HG03439 (cell line): ENCODE results near the gene RARA.

Experiments used
- ATAC-seq: cut with Tn5 transposase; IDR thresholded peaks from one replicate; pipeline ENCODE4 v1.9.1; 2021; ENCODE audit warnings: mild to moderate bottlenecking, moderate library complexity; ENCODE audit not compliant: unreplicated experiment

RARA gene

GRCh38 chr17:40345161-40345993, 36.4 kb downstream of the RARA start:
- no peak for ATAC-seq

GRCh38 chr17:40345994-40346764, 37.2 kb downstream of the RARA start:
- ATAC-seq: no peak

GRCh38 chr17:40346765-40347158, 37.8 kb downstream of the RARA start:
- no peak for ATAC-seq

- no peak for ATAC-seq
Observed at GRCh38 chr17:40347319-40348135, 38.5 kb downstream of the RARA start.

- no peak for ATAC-seq
Observed at GRCh38 chr17:40348136-40348504, 39.1 kb downstream of the RARA start.

- ATAC-seq: no peak
Observed at GRCh38 chr17:40348562-40349476, 39.8 kb downstream of the RARA start.

GRCh38 chr17:40349477-40349894, 40.5 kb downstream of the RARA start:
- no peak for ATAC-seq

GRCh38 chr17:40349895-40350688, 41.1 kb downstream of the RARA start:
- ATAC-seq: no peak

- no peak for ATAC-seq
Observed at GRCh38 chr17:40350689-40351358, 41.8 kb downstream of the RARA start.

GRCh38 chr17:40351359-40352236, 42.6 kb downstream of the RARA start:
- ATAC-seq: no peak

GRCh38 chr17:40352237-40352778, 43.3 kb downstream of the RARA start:
- ATAC-seq: no peak

GRCh38 chr17:40352779-40353394, 43.9 kb downstream of the RARA start:
- ATAC-seq: no peak

GRCh38 chr17:40354221-40355122, 45.5 kb downstream of the RARA start:
- no peak for ATAC-seq

GRCh38 chr17:40355123-40355803, 46.3 kb downstream of the RARA start:
- ATAC-seq: no peak
